ENCODE measurements around the gene SARS2.

Gene SARS2

GRCh38 chr19:38951187-38951586 lies 20.6 kb upstream of the SARS2 start:
- Histone ChIP-seq H3K79me2 (ENCODE audit: control insufficient read depth, insufficient read depth, low read length, poor library complexity) (no peaks in the 10 kb centered on the region), H2BK5ac (ENCODE audit: low read depth, low read length, poor library complexity) (no peak overlapping the region), H3K27me3 (ENCODE audit: insufficient read depth, low read length) (no peaks in the 10 kb centered on the region), H3K4me2 (ENCODE audit: low read length) (no peak overlapping the region), H2AK5ac (ENCODE audit: low read length) (no peak overlapping the region), H4K91ac (ENCODE audit: low read depth, low read length) (no peak overlapping the region), H3K4me1 (ENCODE audit: control insufficient read depth in 1 of 2, insufficient read depth in 2 of 2, low read length in 2 of 2) (peaks cover 0 to 5% of the 10 kb centered on the region in 2 experiments), H2AFZ (ENCODE audit: insufficient read depth, low read length, poor library complexity) (no peak overlapping the region), H3K4ac (ENCODE audit: low read depth, low read length) (no peak overlapping the region), H3K23ac (ENCODE audit: low read length) (no peak overlapping the region), H3K9ac (ENCODE audit: low read length) (no peak overlapping the region), H3K27ac (ENCODE audit: low read depth, low read length) (no peak overlapping the region), H2BK120ac (ENCODE audit: insufficient read depth, low read length, poor library complexity) (no peak overlapping the region), H3K9me3 (ENCODE audit: insufficient read depth, low read depth, low read length) (peaks cover 2% of the 10 kb centered on the region), H3K79me1 (ENCODE audit: low read length) (no peaks in the 10 kb centered on the region), H4K8ac (ENCODE audit: low read depth, low read length) (no peak overlapping the region), H2BK12ac (ENCODE audit: low read length) (no peak overlapping the region), H3K14ac (ENCODE audit: low read length) (no peak overlapping the region), H3K18ac (ENCODE audit: low read length) (no peak overlapping the region), H3K36me3 (ENCODE audit: control insufficient read depth in 1 of 2, insufficient read depth in 2 of 2, low read length in 2 of 2) (peaks cover 0 to 1% of the 10 kb centered on the region in 2 experiments), H4K12ac (ENCODE audit: low read depth, low read length) (no peak overlapping the region), H3K4me3 (ENCODE audit: low read depth, low read length) (no peak overlapping the region)
- no CpG with 5 or more reads among the region's 3 CpGs for WGBS (ENCODE audit: extremely low coverage, insufficient coverage, insufficient read length)
- no peak for DNase-seq

GRCh38 chr19:38949580-38950367 lies 19.2 kb upstream of the SARS2 start:
- H3K79me1 ChIP-seq (ENCODE audit: low read length), result no peaks in the 10 kb centered on the region
- no peak overlapping the region for H3K27ac ChIP-seq (ENCODE audit: low read depth, low read length)
- H2AFZ ChIP-seq (ENCODE audit: insufficient read depth, low read length, poor library complexity), result no peak overlapping the region
- peak overlapping the region; percentile 50 for H3K4me3 ChIP-seq (ENCODE audit: low read depth, low read length)
- H3K14ac ChIP-seq (ENCODE audit: low read length), result no peak overlapping the region
- H3K9me3 ChIP-seq (ENCODE audit: insufficient read depth, low read depth, low read length), result peaks cover 3% of the 10 kb centered on the region
- DNase-seq, result peak; percentile 82 to 91
- no peak overlapping the region for H3K23ac ChIP-seq (ENCODE audit: low read length)
- no peak overlapping the region for H4K91ac ChIP-seq (ENCODE audit: low read depth, low read length)
- H4K12ac ChIP-seq (ENCODE audit: low read depth, low read length), result no peak overlapping the region
- no peak overlapping the region for H2BK120ac ChIP-seq (ENCODE audit: insufficient read depth, low read length, poor library complexity)
- no peak overlapping the region for H2BK12ac ChIP-seq (ENCODE audit: low read length)
- no peak overlapping the region for H2BK5ac ChIP-seq (ENCODE audit: low read depth, low read length, poor library complexity)
- H3K27me3 ChIP-seq (ENCODE audit: insufficient read depth, low read length), result no peaks in the 10 kb centered on the region
- no peaks in the 10 kb centered on the region for H3K79me2 ChIP-seq (ENCODE audit: control insufficient read depth, insufficient read depth, low read length, poor library complexity)
- peak overlapping the region; percentile 70 for H3K4me2 ChIP-seq (ENCODE audit: low read length)
- H2AK5ac ChIP-seq (ENCODE audit: low read length), result no peak overlapping the region
- H3K9ac ChIP-seq (ENCODE audit: low read length), result peak overlapping the region; percentile 5
- peaks cover 0 to 5% of the 10 kb centered on the region in 2 experiments for H3K4me1 ChIP-seq (ENCODE audit: control insufficient read depth in 1 of 2, insufficient read depth in 2 of 2, low read length in 2 of 2)
- no peak overlapping the region for H3K18ac ChIP-seq (ENCODE audit: low read length)
- H3K36me3 ChIP-seq (ENCODE audit: control insufficient read depth in 1 of 2, insufficient read depth in 2 of 2, low read length in 2 of 2), result peaks cover 0 to 4% of the 10 kb centered on the region in 2 experiments
- WGBS (ENCODE audit: extremely low coverage, insufficient coverage, insufficient read length), result no CpG with 5 or more reads among the region's 72 CpGs
- H3K4ac ChIP-seq (ENCODE audit: low read depth, low read length), result no peak overlapping the region
- no peak overlapping the region for H4K8ac ChIP-seq (ENCODE audit: low read depth, low read length)

GRCh38 chr19:38946229-38947010 lies 15.9 kb upstream of the SARS2 start:
- H2BK5ac ChIP-seq (ENCODE audit: low read depth, low read length, poor library complexity), result no peak overlapping the region
- no peaks in the 10 kb centered on the region for H3K79me2 ChIP-seq (ENCODE audit: control insufficient read depth, insufficient read depth, low read length, poor library complexity)
- H3K4ac ChIP-seq (ENCODE audit: low read depth, low read length), result no peak overlapping the region
- H3K9ac ChIP-seq (ENCODE audit: low read length), result no peak overlapping the region
- H3K36me3 ChIP-seq (ENCODE audit: control insufficient read depth in 1 of 2, insufficient read depth in 2 of 2, low read length in 2 of 2), result peaks cover 0 to 4% of the 10 kb centered on the region in 2 experiments
- H2AFZ ChIP-seq (ENCODE audit: insufficient read depth, low read length, poor library complexity), result no peak overlapping the region
- no peak overlapping the region for H4K91ac ChIP-seq (ENCODE audit: low read depth, low read length)
- peaks cover 0 to 5% of the 10 kb centered on the region in 2 experiments for H3K4me1 ChIP-seq (ENCODE audit: control insufficient read depth in 1 of 2, insufficient read depth in 2 of 2, low read length in 2 of 2)
- no peak overlapping the region for H2AK5ac ChIP-seq (ENCODE audit: low read length)
- peaks cover 3% of the 10 kb centered on the region for H3K9me3 ChIP-seq (ENCODE audit: insufficient read depth, low read depth, low read length)
- no peak for DNase-seq
- no peak overlapping the region for H3K14ac ChIP-seq (ENCODE audit: low read length)
- H3K79me1 ChIP-seq (ENCODE audit: low read length), result no peaks in the 10 kb centered on the region
- no CpG with 5 or more reads among the region's 11 CpGs for WGBS (ENCODE audit: extremely low coverage, insufficient coverage, insufficient read length)
- no peak overlapping the region for H3K23ac ChIP-seq (ENCODE audit: low read length)
- H3K18ac ChIP-seq (ENCODE audit: low read length), result no peak overlapping the region
- no peak overlapping the region for H3K4me3 ChIP-seq (ENCODE audit: low read depth, low read length)
- H3K4me2 ChIP-seq (ENCODE audit: low read length), result no peak overlapping the region
- H2BK12ac ChIP-seq (ENCODE audit: low read length), result no peak overlapping the region
- H3K27ac ChIP-seq (ENCODE audit: low read depth, low read length), result no peak overlapping the region
- no peak overlapping the region for H4K12ac ChIP-seq (ENCODE audit: low read depth, low read length)
- no peak overlapping the region for H4K8ac ChIP-seq (ENCODE audit: low read depth, low read length)
- H3K27me3 ChIP-seq (ENCODE audit: insufficient read depth, low read length), result no peaks in the 10 kb centered on the region
- no peak overlapping the region for H2BK120ac ChIP-seq (ENCODE audit: insufficient read depth, low read length, poor library complexity)

- H3K9me3 ChIP-seq (ENCODE audit: insufficient read depth, low read depth, low read length), result peaks cover 3% of the 10 kb centered on the region
- no peak overlapping the region for H2BK120ac ChIP-seq (ENCODE audit: insufficient read depth, low read length, poor library complexity)
- H3K79me2 ChIP-seq (ENCODE audit: control insufficient read depth, insufficient read depth, low read length, poor library complexity), result no peaks in the 10 kb centered on the region
- no peak overlapping the region for H3K23ac ChIP-seq (ENCODE audit: low read length)
- no peak overlapping the region for H4K12ac ChIP-seq (ENCODE audit: low read depth, low read length)
- no peaks in the 10 kb centered on the region for H3K27me3 ChIP-seq (ENCODE audit: insufficient read depth, low read length)
- H3K79me1 ChIP-seq (ENCODE audit: low read length), result no peaks in the 10 kb centered on the region
- no peak overlapping the region for H2BK12ac ChIP-seq (ENCODE audit: low read length)
- no peak overlapping the region for H3K4me2 ChIP-seq (ENCODE audit: low read length)
- no peak overlapping the region for H2AFZ ChIP-seq (ENCODE audit: insufficient read depth, low read length, poor library complexity)
- no peak overlapping the region for H3K14ac ChIP-seq (ENCODE audit: low read length)
- no peak for DNase-seq
- H3K27ac ChIP-seq (ENCODE audit: low read depth, low read length), result no peak overlapping the region
- no peak overlapping the region for H3K18ac ChIP-seq (ENCODE audit: low read length)
- WGBS (ENCODE audit: extremely low coverage, insufficient coverage, insufficient read length), result no CpG with 5 or more reads among the region's 3 CpGs
- no peak overlapping the region for H3K4ac ChIP-seq (ENCODE audit: low read depth, low read length)
- H3K36me3 ChIP-seq (ENCODE audit: control insufficient read depth in 1 of 2, insufficient read depth in 2 of 2, low read length in 2 of 2), result peaks cover 0 to 4% of the 10 kb centered on the region in 2 experiments
- no peak overlapping the region for H3K4me3 ChIP-seq (ENCODE audit: low read depth, low read length)
- H4K91ac ChIP-seq (ENCODE audit: low read depth, low read length), result no peak overlapping the region
- H3K9ac ChIP-seq (ENCODE audit: low read length), result no peak overlapping the region
- peaks cover 0 to 5% of the 10 kb centered on the region in 2 experiments for H3K4me1 ChIP-seq (ENCODE audit: control insufficient read depth in 1 of 2, insufficient read depth in 2 of 2, low read length in 2 of 2)
- no peak overlapping the region for H2AK5ac ChIP-seq (ENCODE audit: low read length)
- no peak overlapping the region for H2BK5ac ChIP-seq (ENCODE audit: low read depth, low read length, poor library complexity)
- no peak overlapping the region for H4K8ac ChIP-seq (ENCODE audit: low read depth, low read length)
These were observed 15.1 kb upstream of the SARS2 start for GRCh38 chr19:38945562-38946228.

Measured in trophoblast cell (in vitro differentiated cells and primary cell).